ENCODE measurements around the gene ATF6B.
"Not testable (repeated sequence)": the region's sequence is repeated elsewhere in the genome, so short reads cannot be mapped to it uniquely, and the experiment has no call there.

The ATF6B gene

GRCh38 chr6:32147401-32148132 is 19.5 kb upstream of the ATF6B start:
- Histone ChIP-seq H3K4me2 (ENCODE audit: low read depth, low read length, poor library complexity, severe bottlenecking) (no peak overlapping the region), H3F3A (ENCODE audit: low read depth) (no peaks in the 10 kb centered on the region), H4K20me1 (ENCODE audit: insufficient read depth, low read length, poor library complexity, severe bottlenecking) (no peaks in the 10 kb centered on the region), H3K9me2 (replicated peaks; ENCODE audit: low read depth, low read length) (no peaks in the 10 kb centered on the region), H2AFZ (ENCODE audit: low read length) (no peak overlapping the region), H3K27me3 (ENCODE audit: insufficient read depth, low read length, poor library complexity, severe bottlenecking) (no peaks in the 10 kb centered on the region), H3K4me3 (ENCODE audit: low read length, poor library complexity, severe bottlenecking) (no peak overlapping the region), H3K9me3 (ENCODE audit: insufficient read depth, low read depth, low read length) (no peaks in the 10 kb centered on the region), H3K36me3 (ENCODE audit: insufficient read depth, low read length) (no peaks in the 10 kb centered on the region), H3K79me2 (ENCODE audit: insufficient read depth, low read length) (no peaks in the 10 kb centered on the region), H3K9ac (ENCODE audit: low read depth, low read length, poor library complexity, severe bottlenecking) (no peak overlapping the region), H3K4me1 (ENCODE audit: insufficient read depth, low read length, poor library complexity, severe bottlenecking) (no peaks in the 10 kb centered on the region)
- TF ChIP-seq CTCF (conservative IDR thresholded peaks at IDR 0.05; ENCODE audit: low read length) = peak; percentile 27; the same call in 1 of the 2 replicates
- no peak for TF ChIP-seq EZH2phosphoT487 (IDR thresholded peaks at IDR 0.05; ENCODE audit: borderline replicate concordance)

GRCh38 chr6:32146687-32147086 is 18.6 kb upstream of the ATF6B start:
- Histone ChIP-seq H3K36me3 (ENCODE audit: insufficient read depth, low read length) (no peaks in the 10 kb centered on the region), H3K9me3 (ENCODE audit: insufficient read depth, low read depth, low read length) (no peaks in the 10 kb centered on the region), H3K9me2 (replicated peaks; ENCODE audit: low read depth, low read length) (no peaks in the 10 kb centered on the region), H2AFZ (ENCODE audit: low read length) (no peak overlapping the region), H3K27me3 (ENCODE audit: insufficient read depth, low read length, poor library complexity, severe bottlenecking) (no peaks in the 10 kb centered on the region), H3K79me2 (ENCODE audit: insufficient read depth, low read length) (no peaks in the 10 kb centered on the region), H3K4me2 (ENCODE audit: low read depth, low read length, poor library complexity, severe bottlenecking) (no peak overlapping the region), H4K20me1 (ENCODE audit: insufficient read depth, low read length, poor library complexity, severe bottlenecking) (no peaks in the 10 kb centered on the region), H3K9ac (ENCODE audit: low read depth, low read length, poor library complexity, severe bottlenecking) (no peak overlapping the region), H3K4me1 (ENCODE audit: insufficient read depth, low read length, poor library complexity, severe bottlenecking) (no peaks in the 10 kb centered on the region), H3F3A (ENCODE audit: low read depth) (no peaks in the 10 kb centered on the region), H3K4me3 (ENCODE audit: low read length, poor library complexity, severe bottlenecking) (no peak overlapping the region)
- TF ChIP-seq EZH2phosphoT487 (IDR thresholded peaks at IDR 0.05; ENCODE audit: borderline replicate concordance) = no peak
- no peak for TF ChIP-seq CTCF (conservative IDR thresholded peaks at IDR 0.05; ENCODE audit: low read length)

GRCh38 chr6:32146287-32146686 is 18.2 kb upstream of the ATF6B start:
- Histone ChIP-seq H3K4me2 (ENCODE audit: low read depth, low read length, poor library complexity, severe bottlenecking) (no peak overlapping the region), H3K9me2 (replicated peaks; ENCODE audit: low read depth, low read length) (no peaks in the 10 kb centered on the region), H3K9me3 (ENCODE audit: insufficient read depth, low read depth, low read length) (no peaks in the 10 kb centered on the region), H4K20me1 (ENCODE audit: insufficient read depth, low read length, poor library complexity, severe bottlenecking) (no peaks in the 10 kb centered on the region), H3K27me3 (ENCODE audit: insufficient read depth, low read length, poor library complexity, severe bottlenecking) (no peaks in the 10 kb centered on the region), H2AFZ (ENCODE audit: low read length) (no peak overlapping the region), H3K9ac (ENCODE audit: low read depth, low read length, poor library complexity, severe bottlenecking) (no peak overlapping the region), H3K4me1 (ENCODE audit: insufficient read depth, low read length, poor library complexity, severe bottlenecking) (no peaks in the 10 kb centered on the region), H3F3A (ENCODE audit: low read depth) (no peaks in the 10 kb centered on the region), H3K79me2 (ENCODE audit: insufficient read depth, low read length) (no peaks in the 10 kb centered on the region), H3K36me3 (ENCODE audit: insufficient read depth, low read length) (no peaks in the 10 kb centered on the region), H3K4me3 (ENCODE audit: low read length, poor library complexity, severe bottlenecking) (no peak overlapping the region)
- no peak for TF ChIP-seq CTCF (conservative IDR thresholded peaks at IDR 0.05; ENCODE audit: low read length)
- TF ChIP-seq EZH2phosphoT487 (IDR thresholded peaks at IDR 0.05; ENCODE audit: borderline replicate concordance) = no peak

DNA sequence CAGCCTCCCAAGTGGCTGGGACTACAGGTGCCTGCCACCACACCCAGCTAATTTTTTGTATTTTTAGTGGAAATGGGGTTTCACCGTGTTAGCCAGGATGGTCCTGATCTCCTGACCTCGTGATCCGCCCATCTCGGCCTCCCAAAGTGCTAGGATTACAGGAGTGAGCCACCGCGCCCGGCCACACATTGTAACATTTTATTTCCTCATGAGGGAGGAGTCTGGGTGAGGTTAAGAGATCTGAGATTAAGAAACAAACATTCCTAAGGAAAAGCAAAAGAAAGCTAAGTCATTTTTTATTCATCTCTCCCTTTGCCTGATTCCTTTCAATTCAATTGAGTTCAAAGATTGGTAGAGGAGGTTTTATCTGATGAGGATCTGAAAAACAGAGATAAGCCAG is 16.2 kb upstream of the ATF6B start:
- H4K20me1 ChIP-seq (ENCODE audit: insufficient read depth, low read length, poor library complexity, severe bottlenecking); H3K4me2 ChIP-seq (ENCODE audit: low read depth, low read length, poor library complexity, severe bottlenecking); H3K9ac ChIP-seq (ENCODE audit: low read depth, low read length, poor library complexity, severe bottlenecking); H3K36me3 ChIP-seq (ENCODE audit: insufficient read depth, low read length); H3K27me3 ChIP-seq (ENCODE audit: insufficient read depth, low read length, poor library complexity, severe bottlenecking); H3K4me1 ChIP-seq (ENCODE audit: insufficient read depth, low read length, poor library complexity, severe bottlenecking); H3F3A ChIP-seq (ENCODE audit: low read depth); H3K9me3 ChIP-seq (ENCODE audit: insufficient read depth, low read depth, low read length); H3K79me2 ChIP-seq (ENCODE audit: insufficient read depth, low read length); H3K4me3 ChIP-seq (ENCODE audit: low read length, poor library complexity, severe bottlenecking); H2AFZ ChIP-seq (ENCODE audit: low read length); H3K9me2 ChIP-seq (replicated peaks; ENCODE audit: low read depth, low read length): not testable (repeated sequence)
